ENCODE measurements around the gene RPL36A. TPM values are rescaled to one million over a fixed set of nuclear protein-coding genes. Genes with fewer than 3 reads are reported as not detected.

RPL36A gene
- total RNA-seq, 1 donor from 2014 or later = 256 TPM

DNA sequence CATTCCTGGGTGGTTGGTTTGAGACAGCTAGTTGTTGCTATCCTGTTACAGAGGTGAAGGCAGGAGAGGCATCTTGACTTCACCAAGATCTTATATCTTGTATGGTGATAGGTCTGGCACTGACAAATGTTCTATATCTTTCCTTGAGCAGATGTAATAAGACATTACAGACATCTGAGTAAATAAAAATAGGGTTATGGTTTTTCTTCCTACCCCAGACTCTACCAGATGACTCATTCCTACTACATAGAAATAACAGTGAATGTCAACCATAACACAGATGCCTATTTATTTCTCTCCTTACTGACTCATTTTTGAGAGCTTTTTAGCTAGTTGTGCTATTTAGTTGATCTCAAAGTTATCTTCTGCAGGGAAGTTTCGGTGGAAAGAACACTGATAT is 39.1 kb downstream of the RPL36A start:
- intact Hi-C loops (cut with micrococcal nuclease) = loop anchor here (1.0 kb wide), 1 partner anchor 12 kb away; no protein-coding TSS in a partner anchor

DNA sequence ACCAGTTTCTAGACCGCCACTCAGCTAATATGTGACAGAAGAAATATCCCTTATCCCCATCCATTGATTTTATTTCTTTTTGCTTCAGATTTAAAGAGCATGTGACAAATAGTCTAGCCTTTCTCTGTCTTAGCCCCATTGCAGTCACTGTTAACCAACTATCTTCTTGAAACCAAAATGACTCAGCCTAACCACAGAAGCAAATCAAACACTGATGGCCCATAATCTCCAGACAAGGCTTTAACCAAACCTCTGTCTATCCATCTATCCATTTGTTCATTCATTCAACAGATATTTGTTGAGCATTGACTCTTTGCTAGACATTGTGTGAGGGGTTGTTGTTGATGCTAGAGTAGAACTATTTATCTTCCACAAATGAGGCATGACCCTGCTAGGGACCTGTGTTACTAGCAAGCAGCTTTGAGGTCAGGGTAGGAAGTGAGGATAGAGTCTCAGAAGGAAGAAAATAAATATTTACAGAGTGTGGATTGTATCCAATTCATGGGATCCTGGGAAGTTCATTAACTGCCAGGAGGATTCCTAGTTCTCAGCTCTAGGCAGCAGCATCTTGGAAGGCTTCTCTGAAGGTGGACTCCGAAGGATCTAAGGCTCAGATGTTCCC is 39.8 kb downstream of the RPL36A start:
- intact Hi-C loops (cut with micrococcal nuclease) = loop anchor here (1.0 kb wide), 1 partner anchor 12 kb away; no protein-coding TSS in a partner anchor

DNA sequence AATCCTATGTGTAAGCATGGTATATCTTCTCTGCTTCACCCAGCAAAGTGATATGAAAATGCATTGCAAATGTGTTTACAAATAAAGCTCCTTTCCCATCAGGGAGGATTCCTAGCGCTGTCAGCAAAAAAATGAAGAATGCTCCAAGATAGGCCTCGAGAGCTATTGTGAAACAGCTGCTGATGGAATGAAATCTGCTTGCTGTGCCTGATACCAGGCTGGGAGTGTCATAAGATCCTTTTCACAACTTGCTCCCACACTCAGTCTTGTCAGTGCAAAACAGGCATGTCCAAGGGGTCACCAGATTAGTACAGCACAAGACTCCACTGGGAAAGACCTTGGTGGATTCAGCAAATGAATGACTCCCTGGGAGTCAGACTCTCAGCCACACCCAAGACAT is 51.3 kb downstream of the RPL36A start:
- intact Hi-C loops (cut with micrococcal nuclease) = no loop called here

Other genes starting within 250 kb of the RPL36A start
- gene DRP2, start 171.2 kb upstream of the RPL36A start, total RNA-seq = 0.82 TPM in 2 replicates
- gene TAF7L, start 99.7 kb upstream of the RPL36A start, total RNA-seq = 0.09 and 0.16 TPM in 2 replicates
- gene TIMM8A, start 42.3 kb upstream of the RPL36A start, total RNA-seq = 15.9 and 17.2 TPM in 2 replicates
- gene BTK, start 4.8 kb upstream of the RPL36A start, total RNA-seq = not detected in 2 replicates
- 30.8 and 36.0 TPM in 2 replicates for gene GLA, start 16.9 kb downstream of the RPL36A start, total RNA-seq
- gene HNRNPH2, start 17.2 kb downstream of the RPL36A start, total RNA-seq = 41.5 and 42.2 TPM in 2 replicates
- 2.6 and 2.8 TPM in 2 replicates for gene ARMCX4, start 94.4 kb downstream of the RPL36A start, total RNA-seq
- gene ARMCX1, start 159.5 kb downstream of the RPL36A start, total RNA-seq = 0.41 and 0.64 TPM in 2 replicates
- 43.4 and 43.7 TPM in 2 replicates for gene ARMCX6, start 227.0 kb downstream of the RPL36A start, total RNA-seq
- 30.4 and 32.0 TPM in 2 replicates for gene ARMCX3, start 232.1 kb downstream of the RPL36A start, total RNA-seq